Measurements from ENCODE around the gene MVB12B.

DNA sequence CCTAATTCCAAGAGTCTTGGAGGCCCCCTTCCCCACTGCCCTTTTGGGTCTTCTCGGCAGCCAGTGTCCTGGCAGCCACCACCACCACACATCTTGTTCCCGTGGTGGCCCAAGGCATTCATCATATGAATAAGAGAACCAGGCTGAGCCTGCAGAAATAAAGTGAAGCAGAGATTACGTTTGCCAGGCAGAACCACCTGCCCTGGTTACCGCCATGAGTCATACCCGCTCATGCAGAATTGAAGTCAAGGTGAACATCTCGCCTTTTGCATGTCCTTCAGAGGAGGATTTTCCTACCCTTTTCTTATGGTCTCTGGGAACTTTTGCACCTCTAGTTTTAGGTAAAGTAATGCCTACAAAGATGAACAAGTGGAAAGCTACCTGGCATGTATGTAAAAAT, 167.6 kb downstream of the MVB12B start:
- TF ChIP-seq, protein P1, sequence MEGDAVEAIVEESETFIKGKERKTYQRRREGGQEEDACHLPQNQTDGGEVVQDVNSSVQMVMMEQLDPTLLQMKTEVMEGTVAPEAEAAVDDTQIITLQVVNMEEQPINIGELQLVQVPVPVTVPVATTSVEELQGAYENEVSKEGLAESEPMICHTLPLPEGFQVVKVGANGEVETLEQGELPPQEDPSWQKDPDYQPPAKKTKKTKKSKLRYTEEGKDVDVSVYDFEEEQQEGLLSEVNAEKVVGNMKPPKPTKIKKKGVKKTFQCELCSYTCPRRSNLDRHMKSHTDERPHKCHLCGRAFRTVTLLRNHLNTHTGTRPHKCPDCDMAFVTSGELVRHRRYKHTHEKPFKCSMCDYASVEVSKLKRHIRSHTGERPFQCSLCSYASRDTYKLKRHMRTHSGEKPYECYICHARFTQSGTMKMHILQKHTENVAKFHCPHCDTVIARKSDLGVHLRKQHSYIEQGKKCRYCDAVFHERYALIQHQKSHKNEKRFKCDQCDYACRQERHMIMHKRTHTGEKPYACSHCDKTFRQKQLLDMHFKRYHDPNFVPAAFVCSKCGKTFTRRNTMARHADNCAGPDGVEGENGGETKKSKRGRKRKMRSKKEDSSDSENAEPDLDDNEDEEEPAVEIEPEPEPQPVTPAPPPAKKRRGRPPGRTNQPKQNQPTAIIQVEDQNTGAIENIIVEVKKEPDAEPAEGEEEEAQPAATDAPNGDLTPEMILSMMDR (conservative IDR thresholded peaks at IDR 0.05; ENCODE audit: low read depth, low read length): no peak
- TF ChIP-seq POLR2A (IDR thresholded peaks at IDR 0.05; ENCODE audit: low read depth, low read length): no peak
